Measurements from ENCODE around the gene CALML3.

- TF ChIP-seq CTCF (conservative IDR thresholded peaks at IDR 0.05; ENCODE audit: low read length) (no peak), EZH2phosphoT487 (IDR thresholded peaks at IDR 0.05; ENCODE audit: borderline replicate concordance, low read depth, low read length) (no peak)
Measured at GRCh38 chr10:5486853-5487235, 37.9 kb upstream of the CALML3 start.
